ENCODE measurements around the gene CUTC. TPM values are rescaled to one million over a fixed set of nuclear protein-coding genes. Genes with fewer than 3 reads are reported as not detected.

CUTC gene
- polyA plus RNA-seq, 3 donors = 22.1 to 26.5 (median 26.4) TPM

GRCh38 chr10:99768556-99768955 is 36.5 kb downstream of the CUTC start:
- no peak for DNase-seq (ENCODE audit: extremely low read depth in 1 of 11, low read depth in 9 of 11, low spot score in 4 of 11)

DNA sequence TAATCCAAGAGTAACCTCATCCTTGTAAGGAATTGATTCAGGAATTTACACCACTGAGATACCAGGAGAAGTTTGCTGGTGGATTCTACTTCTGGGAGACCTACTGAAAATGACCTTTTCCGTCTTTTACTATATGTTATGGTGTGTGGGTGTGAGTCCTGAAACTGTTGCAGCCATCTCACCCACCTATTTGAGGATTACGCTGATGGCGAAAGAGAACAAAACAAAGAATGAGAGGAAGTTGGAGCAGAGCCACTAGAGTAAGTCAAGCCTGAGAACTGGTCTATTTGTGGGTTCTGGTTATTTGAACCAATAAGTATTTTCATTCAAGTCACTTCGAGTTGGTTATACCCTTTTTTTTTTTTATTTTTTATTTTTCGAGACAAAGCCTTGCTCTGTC is 37.7 kb downstream of the CUTC start:
- DNase-seq (ENCODE audit: extremely low read depth in 1 of 11, low read depth in 9 of 11, low spot score in 4 of 11) = no peak

GRCh38 chr10:99770408-99771045 is 38.5 kb downstream of the CUTC start:
- no peak for DNase-seq (ENCODE audit: extremely low read depth in 1 of 11, low read depth in 9 of 11, low spot score in 4 of 11)

GRCh38 chr10:99775850-99776249 is 43.8 kb downstream of the CUTC start:
- peak in 1 of 11 donors; percentile 18 for DNase-seq (ENCODE audit: extremely low read depth in 1 of 11, low read depth in 9 of 11, low spot score in 4 of 11)

DNA sequence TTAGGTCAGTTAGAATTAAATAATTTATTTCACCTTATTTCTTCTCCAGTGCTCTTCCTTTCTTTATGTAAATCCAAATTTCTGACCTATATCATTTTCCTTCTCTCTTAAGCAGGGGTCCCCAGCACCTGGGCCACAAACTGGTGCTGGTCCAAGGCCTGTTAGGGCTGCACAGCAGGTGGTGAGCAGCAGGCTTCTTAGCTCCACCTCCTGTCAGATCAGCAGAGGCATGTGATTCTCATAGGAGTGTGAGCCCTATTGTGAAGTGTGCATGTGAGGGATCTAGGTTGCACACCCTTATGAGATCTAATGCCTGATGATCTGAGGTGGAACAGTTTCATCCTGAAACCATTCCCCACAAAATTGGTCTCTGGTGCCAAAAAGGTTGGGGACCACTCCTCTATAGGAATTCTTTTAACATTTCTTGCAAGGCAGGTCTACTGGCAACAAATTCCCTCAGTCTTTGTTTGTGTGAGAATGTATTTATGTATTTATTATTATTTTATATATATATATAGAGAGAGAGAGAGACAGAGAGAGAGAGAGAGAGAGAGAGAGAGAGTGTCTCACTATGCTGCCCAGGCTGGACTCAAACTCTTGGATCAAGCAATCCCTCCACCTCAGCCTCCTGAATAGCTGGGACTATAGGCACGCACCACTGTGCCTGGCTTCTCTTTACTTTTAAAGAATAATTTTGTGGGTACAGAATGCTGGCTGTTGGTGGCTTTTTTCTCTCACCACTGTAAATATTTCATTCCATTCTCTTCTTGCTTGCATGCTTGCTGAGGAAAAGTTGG is 46.1 kb downstream of the CUTC start:
- no peak for DNase-seq (ENCODE audit: extremely low read depth in 1 of 11, low read depth in 9 of 11, low spot score in 4 of 11)

DNA sequence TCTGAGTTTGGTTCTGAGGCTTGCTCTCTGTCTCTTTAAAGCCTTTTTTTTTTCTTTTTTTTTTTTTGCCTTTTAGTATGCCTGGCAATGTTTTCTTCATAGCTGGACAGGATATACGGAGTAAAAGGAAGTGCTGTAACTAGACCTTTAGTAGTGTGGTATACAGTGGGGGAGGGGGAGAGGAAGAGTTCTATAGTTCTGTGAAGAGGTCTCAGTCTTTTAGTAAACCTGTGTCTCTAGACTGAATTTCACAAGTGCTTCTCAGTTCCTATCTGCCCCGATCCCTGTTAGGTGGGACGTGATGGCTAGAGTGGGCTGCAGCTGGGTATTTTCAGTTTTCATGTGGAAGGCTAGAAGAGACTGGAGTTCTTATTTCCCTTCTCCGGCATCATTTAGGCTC is 47.3 kb downstream of the CUTC start:
- peak in 2 of 11 donors; percentile 13 to 15 for DNase-seq (ENCODE audit: extremely low read depth in 1 of 11, low read depth in 9 of 11, low spot score in 4 of 11)

GRCh38 chr10:99781734-99782429 is 49.8 kb downstream of the CUTC start:
- no peak for DNase-seq (ENCODE audit: extremely low read depth in 1 of 11, low read depth in 9 of 11, low spot score in 4 of 11)

- peak in 1 of 11 donors; percentile 25 for DNase-seq (ENCODE audit: extremely low read depth in 1 of 11, low read depth in 9 of 11, low spot score in 4 of 11)
These were observed 50.6 kb downstream of the CUTC start, which contains the start of gene ABCC2 for GRCh38 chr10:99782447-99783286. ABCC2 (plus strand) TSS chr10:99782640; CDS start chr10:99782845, 205 bp downstream.

DNA sequence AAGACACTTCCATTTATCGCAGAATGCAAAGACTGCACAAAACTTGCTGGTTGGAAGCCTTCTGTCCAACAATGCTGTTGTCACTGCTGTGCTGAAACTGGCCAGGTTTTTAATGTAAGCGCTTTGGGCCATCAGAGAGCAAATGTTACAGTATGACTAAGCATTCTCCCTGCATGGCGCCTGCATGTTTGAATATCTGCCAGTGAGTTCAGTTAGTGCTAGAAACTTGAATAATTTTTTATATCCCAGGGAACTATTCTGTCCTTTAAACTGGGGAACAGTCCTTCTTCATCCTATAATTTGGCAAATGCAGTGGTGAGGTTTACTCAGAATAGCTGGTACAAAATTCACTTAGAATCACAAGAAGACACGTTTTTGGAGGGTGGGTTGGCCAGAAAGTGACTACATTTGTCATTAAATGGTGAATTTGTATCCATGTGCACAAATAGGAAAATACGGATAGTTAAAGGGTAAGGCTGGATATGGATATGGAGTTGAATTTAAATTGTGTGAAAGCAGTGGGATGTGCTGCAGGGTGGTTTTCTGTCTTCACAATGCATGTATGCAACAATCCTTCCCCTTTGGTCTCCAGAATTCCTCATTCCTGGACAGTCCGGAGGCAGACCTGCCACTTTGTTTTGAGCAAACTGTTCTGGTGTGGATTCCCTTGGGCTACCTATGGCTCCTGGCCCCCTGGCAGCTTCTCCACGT is 52.1 kb downstream of the CUTC start:
- DNase-seq (ENCODE audit: extremely low read depth in 1 of 11, low read depth in 9 of 11, low spot score in 4 of 11) = no peak

GRCh38 chr10:99784727-99785441 is 52.9 kb downstream of the CUTC start:
- no peak for DNase-seq (ENCODE audit: extremely low read depth in 1 of 11, low read depth in 9 of 11, low spot score in 4 of 11)

DNA sequence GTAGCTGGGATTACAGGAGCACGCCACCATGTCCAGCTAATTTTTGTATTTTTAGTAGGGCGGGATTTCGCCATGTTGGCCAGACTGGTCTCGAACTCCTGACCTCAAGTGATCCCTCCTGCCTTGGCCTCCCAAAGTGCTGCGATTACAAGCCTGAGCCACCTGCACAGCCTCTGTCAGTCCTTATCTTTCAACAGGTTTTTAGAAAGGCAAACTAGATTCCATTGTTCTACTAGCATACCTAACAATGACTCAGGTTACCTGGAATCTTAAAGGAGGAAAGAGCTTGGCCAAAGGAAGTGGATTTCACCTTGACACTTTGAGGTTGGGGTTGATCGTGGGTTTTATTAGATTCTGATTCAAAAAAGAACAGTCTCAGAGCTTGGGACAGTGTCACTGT is 53.6 kb downstream of the CUTC start:
- no peak for DNase-seq (ENCODE audit: extremely low read depth in 1 of 11, low read depth in 9 of 11, low spot score in 4 of 11)

DNA sequence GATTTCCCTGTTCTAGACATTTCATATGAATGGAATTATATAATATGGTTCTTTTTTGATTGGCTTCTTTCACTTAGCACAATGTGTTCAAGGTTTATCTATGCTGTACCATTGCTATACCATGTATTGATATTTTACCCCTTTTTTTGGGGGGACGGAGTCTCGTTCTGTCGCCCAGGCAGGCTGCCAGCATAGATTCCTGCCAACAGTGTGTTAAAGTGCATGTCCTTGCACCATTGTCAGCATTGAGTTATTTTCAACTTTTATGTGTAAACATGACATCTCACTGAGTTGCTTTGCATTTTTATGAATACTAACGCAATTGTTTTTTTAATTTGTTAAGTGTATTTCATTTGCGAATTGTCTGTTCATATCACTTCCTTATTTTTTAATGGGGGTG is 55.3 kb downstream of the CUTC start:
- no peak for DNase-seq (ENCODE audit: extremely low read depth in 1 of 11, low read depth in 9 of 11, low spot score in 4 of 11)

- no peak for DNase-seq (ENCODE audit: extremely low read depth in 1 of 11, low read depth in 9 of 11, low spot score in 4 of 11)
These were observed 55.9 kb downstream of the CUTC start for GRCh38 chr10:99787782-99788445.

DNA sequence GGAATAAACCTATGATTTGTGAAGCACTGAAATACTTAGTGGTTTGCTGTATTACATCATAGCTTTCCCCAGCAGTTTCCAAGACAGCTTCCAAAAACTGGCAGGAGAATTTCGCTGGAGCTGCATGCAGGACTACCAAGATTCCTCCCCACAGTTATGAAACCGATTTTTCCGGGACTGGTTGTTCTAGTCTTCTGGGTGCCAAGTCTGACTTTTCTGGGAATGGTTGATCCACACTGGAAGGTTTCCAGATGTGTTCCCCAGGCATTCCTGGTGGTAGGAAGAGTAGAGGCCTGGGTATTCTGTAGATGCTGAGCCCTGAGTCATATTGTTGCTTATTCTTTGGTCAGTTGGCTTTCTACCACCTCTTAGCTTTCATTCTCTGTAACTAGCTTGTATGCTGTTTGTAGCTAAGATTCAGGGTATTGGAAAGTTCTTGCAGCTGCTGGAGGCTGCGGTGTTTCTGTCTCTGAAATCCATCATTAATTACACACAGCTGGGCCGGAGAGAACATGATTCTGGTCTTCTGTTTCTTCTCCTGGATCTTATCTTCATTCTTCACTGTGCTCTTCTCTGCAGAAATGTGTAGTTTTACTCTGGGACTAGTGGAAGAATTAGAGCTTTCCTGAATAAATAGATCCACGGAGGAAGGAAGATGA is 56.7 kb downstream of the CUTC start:
- DNase-seq (ENCODE audit: extremely low read depth in 1 of 11, low read depth in 9 of 11, low spot score in 4 of 11) = no peak

- no peak for DNase-seq (ENCODE audit: extremely low read depth in 1 of 11, low read depth in 9 of 11, low spot score in 4 of 11)
These were observed 59.8 kb downstream of the CUTC start for GRCh38 chr10:99791831-99792230.

- no peak for DNase-seq (ENCODE audit: extremely low read depth in 1 of 11, low read depth in 9 of 11, low spot score in 4 of 11)
These were observed 61.8 kb downstream of the CUTC start for GRCh38 chr10:99793819-99794218.

- no peak for DNase-seq (ENCODE audit: extremely low read depth in 1 of 11, low read depth in 9 of 11, low spot score in 4 of 11)
These were observed 64.9 kb downstream of the CUTC start for GRCh38 chr10:99796928-99797327.

All from renal cortex interstitium (tissue), 11 donors.